Upper lobe of left lung (tissue), 4 donors: Measurements from ENCODE around the gene AGPAT4.

Experiments
- POLR2A ChIP-seq, 4 donors: fragments of 450-650 bp; IDR thresholded peaks; one replicate each; pipeline ENCODE4 v1.5.1; 2016 to 2017; ENCODE audit warnings: antibody characterized with exemption in 4 of 4, mild to moderate bottlenecking in 2 of 4
- POLR2AphosphoS5 ChIP-seq, 2 donors: sonication (generic); formaldehyde crosslinking; IDR thresholded peaks; one replicate each; pipeline ENCODE4 v1.5.1; 2017; ENCODE audit warnings: antibody characterized with exemption in 2 of 2
- TF ChIP-seq, protein P1 (sequence below), 6 experiments: fragments of 450-650 bp in 4 of 6; fragments of 200-600 bp in 2 of 6; sonication (generic) in 2 of 6; IDR thresholded peaks; one replicate each; pipeline ENCODE4 v1.5.1; 2016 to 2019; ENCODE audit warnings: antibody characterized with exemption in 6 of 6

DNA sequence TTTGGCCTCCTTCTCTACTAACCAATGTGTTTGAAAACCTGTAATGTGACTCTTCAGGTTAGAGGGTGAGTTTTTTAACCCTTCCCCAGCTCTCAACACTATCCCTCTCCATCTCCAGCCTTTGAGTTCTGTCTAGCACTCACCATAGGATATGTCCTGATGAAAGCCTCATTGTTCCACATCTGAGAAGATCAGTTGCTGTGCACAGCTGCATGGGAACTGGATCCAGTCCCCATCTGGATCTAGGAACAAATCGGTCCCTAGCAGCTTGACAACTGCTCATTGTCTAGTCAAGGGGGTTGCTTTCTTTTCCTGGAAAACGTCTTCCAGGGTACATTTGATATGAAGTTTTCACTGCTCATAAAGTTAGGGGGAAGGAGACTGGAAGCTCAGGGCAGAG, 45.4 kb upstream of the AGPAT4 start:
- TF ChIP-seq, protein P1, sequence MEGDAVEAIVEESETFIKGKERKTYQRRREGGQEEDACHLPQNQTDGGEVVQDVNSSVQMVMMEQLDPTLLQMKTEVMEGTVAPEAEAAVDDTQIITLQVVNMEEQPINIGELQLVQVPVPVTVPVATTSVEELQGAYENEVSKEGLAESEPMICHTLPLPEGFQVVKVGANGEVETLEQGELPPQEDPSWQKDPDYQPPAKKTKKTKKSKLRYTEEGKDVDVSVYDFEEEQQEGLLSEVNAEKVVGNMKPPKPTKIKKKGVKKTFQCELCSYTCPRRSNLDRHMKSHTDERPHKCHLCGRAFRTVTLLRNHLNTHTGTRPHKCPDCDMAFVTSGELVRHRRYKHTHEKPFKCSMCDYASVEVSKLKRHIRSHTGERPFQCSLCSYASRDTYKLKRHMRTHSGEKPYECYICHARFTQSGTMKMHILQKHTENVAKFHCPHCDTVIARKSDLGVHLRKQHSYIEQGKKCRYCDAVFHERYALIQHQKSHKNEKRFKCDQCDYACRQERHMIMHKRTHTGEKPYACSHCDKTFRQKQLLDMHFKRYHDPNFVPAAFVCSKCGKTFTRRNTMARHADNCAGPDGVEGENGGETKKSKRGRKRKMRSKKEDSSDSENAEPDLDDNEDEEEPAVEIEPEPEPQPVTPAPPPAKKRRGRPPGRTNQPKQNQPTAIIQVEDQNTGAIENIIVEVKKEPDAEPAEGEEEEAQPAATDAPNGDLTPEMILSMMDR (IDR thresholded peaks at IDR 0.05): no peak
- TF ChIP-seq POLR2A (IDR thresholded peaks at IDR 0.05) (no peak), POLR2AphosphoS5 (IDR thresholded peaks at IDR 0.05) (no peak)
